ENCODE results near the gene STX7.
A peak's percentile ranks its signal among the peaks of the same experiment; 100 is the strongest.
"Not testable (repeated sequence)": the region's sequence is repeated elsewhere in the genome, so short reads cannot be mapped to it uniquely, and the experiment has no call there.

The STX7 gene

DNA sequence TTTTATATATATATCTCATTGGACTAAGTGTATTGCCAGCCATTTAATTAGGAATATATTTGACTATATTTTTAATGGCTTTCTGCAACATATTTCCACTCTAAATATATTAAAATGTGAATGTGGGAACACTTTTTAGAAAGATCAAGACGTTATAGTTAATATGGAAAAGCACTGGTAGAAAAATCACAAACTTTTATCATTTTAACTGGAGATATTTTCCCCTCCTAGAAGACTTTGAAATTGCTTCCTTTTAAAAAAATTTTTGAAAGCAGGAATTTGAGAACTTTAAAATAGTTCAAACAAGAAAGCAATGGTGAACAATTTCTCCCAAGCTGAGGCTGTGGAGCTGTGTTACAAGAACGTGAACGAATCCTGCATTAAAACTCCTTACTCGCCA is 25.1 kb upstream of the STX7 start, which contains the start of gene TAAR9:
TAAR9 (plus strand) TSS at position 301 of the 400 bp plus-strand sequence; CDS start at position 314, 13 bp downstream.
- peaks cover 53% of the 10 kb centered on the region for H3K27me3 ChIP-seq
- no peak within 1 kb of the TSS for H3K4me3 ChIP-seq (ENCODE audit: low read depth, low read length)
- H3K4me1 ChIP-seq = no peaks in the 10 kb centered on the region
- no peaks in the 10 kb centered on the region for H3K36me3 ChIP-seq
- no peak for DNase-seq
- TF ChIP-seq, protein P1, sequence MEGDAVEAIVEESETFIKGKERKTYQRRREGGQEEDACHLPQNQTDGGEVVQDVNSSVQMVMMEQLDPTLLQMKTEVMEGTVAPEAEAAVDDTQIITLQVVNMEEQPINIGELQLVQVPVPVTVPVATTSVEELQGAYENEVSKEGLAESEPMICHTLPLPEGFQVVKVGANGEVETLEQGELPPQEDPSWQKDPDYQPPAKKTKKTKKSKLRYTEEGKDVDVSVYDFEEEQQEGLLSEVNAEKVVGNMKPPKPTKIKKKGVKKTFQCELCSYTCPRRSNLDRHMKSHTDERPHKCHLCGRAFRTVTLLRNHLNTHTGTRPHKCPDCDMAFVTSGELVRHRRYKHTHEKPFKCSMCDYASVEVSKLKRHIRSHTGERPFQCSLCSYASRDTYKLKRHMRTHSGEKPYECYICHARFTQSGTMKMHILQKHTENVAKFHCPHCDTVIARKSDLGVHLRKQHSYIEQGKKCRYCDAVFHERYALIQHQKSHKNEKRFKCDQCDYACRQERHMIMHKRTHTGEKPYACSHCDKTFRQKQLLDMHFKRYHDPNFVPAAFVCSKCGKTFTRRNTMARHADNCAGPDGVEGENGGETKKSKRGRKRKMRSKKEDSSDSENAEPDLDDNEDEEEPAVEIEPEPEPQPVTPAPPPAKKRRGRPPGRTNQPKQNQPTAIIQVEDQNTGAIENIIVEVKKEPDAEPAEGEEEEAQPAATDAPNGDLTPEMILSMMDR (IDR thresholded peaks at IDR 0.05; ENCODE audit: low read depth, low read length) = no peak
- H3K9me3 ChIP-seq = no peaks in the 10 kb centered on the region

DNA sequence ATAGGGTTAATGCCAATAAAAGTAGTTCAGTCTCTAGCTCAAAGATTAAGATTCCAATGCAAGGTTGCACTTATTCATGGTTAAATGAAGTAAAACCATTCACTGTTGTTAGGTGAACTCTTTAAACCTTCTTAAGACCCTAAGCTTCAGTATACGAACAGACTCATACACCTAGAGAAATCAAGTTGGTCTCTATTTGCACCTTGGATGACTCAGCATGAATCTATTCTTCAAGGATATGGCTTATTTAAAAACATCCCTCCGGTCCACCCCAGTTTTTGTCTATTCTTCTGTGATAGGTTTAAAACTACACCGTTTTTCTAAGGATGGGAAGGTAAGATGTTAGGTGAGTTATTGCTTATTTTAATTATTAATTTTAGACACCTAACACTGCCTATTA is 24.2 kb upstream of the STX7 start:
- Histone ChIP-seq H3K4me3 (ENCODE audit: low read depth, low read length) (no peak overlapping the region), H3K27me3 (peaks cover 48% of the 10 kb centered on the region), H3K4me1 (no peaks in the 10 kb centered on the region), H3K36me3 (no peaks in the 10 kb centered on the region), H3K9me3 (no peaks in the 10 kb centered on the region)
- no peak for DNase-seq
- TF ChIP-seq, protein P1 (IDR thresholded peaks at IDR 0.05; ENCODE audit: low read depth, low read length) = no peak

DNA sequence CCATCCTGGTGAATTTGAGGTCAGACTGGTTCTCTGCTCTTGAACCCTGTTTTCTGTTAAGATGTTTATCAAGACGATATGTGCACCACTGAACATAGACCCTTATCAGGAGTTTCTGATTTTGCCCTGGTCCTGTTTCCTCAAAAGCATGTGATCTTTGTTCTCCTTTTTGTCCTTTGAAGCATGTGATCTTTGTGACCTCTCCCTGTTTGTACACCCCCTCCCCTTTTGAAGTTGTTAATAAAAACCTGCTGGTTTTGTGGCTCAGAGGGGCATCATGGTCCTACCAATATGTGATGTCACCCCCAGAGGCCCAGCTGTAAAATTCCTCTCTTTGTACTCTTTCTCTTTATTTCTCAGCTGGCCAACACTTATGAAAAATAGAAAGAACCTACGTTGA is 21.6 kb upstream of the STX7 start:
- not testable (repeated sequence) for H3K4me1 ChIP-seq; DNase-seq; H3K9me3 ChIP-seq; H3K36me3 ChIP-seq; H3K4me3 ChIP-seq (ENCODE audit: low read depth, low read length)
- peaks cover 27% of the 10 kb centered on the region for H3K27me3 ChIP-seq

DNA sequence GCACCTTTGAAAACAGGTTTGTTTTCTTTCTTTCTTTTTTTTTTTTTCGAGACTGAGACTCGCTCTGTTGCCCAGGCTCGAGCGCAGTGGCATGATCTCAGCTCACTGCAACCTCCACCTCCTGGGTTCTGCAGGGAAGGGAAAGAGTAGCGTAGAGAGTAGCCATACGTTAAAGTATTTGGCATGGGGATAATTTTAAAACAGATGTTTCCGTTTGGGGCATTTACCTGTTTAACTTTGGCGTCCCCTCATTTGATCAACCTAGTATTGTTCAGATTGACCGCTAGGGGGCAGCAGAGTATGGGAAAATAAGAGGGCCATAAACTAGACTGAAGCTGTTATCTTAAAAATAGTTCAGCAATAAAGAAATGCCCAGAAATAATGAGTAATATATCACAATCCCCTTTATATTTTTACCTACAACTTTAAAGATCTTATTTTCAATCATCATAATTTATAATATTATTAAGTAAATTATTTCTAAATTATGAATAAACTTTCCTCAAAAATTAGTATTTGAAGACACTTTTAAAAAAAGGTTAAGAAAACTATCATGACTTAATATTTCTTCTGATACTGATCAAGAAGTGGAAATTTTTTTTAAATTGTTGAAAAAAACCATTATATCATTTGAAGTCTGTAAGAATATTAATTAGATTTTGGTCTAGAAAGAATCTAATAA is 17.5 kb upstream of the STX7 start:
- Histone ChIP-seq H3K27me3 (peaks cover 14% of the 10 kb centered on the region), H3K4me3 (ENCODE audit: low read depth, low read length) (no peak overlapping the region), H3K4me1 (no peaks in the 10 kb centered on the region), H3K36me3 (no peaks in the 10 kb centered on the region), H3K9me3 (no peaks in the 10 kb centered on the region)
- TF ChIP-seq, protein P1 (IDR thresholded peaks at IDR 0.05; ENCODE audit: low read depth, low read length) = peak; percentile 84
- DNase-seq = peak; percentile 71

DNA sequence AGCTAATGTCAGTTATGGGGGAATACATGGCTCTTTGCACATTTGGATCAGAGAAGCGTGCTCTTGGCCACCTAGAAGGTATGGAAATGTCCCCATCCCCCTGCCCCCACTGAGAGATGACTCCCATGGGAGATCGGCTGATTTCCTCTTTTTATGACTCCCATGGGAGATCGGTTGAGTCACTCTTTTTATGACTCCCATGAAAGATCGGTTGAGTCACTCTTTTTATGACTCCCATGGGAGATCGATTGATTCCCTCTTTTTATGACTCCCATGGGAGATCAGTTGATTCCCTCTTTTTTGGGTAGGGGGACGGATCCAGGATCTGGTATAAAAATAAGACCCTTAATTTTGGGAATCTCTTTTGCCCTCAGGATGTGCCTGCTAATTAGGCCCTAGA is 14.9 kb upstream of the STX7 start:
- TF ChIP-seq, protein P1 (IDR thresholded peaks at IDR 0.05; ENCODE audit: low read depth, low read length) = no peak
- H3K27me3 ChIP-seq = peaks cover 26% of the 10 kb centered on the region
- DNase-seq = no peak

DNA sequence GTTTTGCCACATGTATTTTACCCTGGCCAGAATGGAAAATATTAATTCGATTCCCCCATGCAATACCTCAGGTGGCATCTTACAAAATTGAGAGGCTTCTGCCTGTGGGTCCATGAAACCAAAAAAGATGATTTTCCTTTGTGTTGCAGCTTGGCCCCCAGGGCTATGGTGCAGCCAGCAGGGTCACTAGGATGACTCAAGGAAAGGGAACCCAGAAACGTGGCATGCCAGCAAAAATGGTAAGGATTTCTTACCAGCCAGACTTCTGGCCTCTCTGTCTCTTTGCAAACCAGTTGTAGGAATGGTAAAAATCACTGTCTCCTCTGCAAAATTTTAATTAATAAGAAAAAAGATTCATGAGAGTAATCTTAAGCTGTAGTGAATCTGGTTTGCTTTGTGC is 13.5 kb upstream of the STX7 start:
- no peak for DNase-seq
- TF ChIP-seq, protein P1 (IDR thresholded peaks at IDR 0.05; ENCODE audit: low read depth, low read length) = no peak
- H3K4me3 ChIP-seq (ENCODE audit: low read depth, low read length) = no peak overlapping the region
- H3K36me3 ChIP-seq = no peaks in the 10 kb centered on the region
- no peaks in the 10 kb centered on the region for H3K4me1 ChIP-seq
- H3K9me3 ChIP-seq = no peaks in the 10 kb centered on the region; the same call in 1 of the 2 replicates
- peaks cover 37% of the 10 kb centered on the region for H3K27me3 ChIP-seq

More for the DNA sequence above, 14.9 kb upstream of the STX7 start:
- Histone ChIP-seq H3K9me3 (no peaks in the 10 kb centered on the region; the same call in 1 of the 2 replicates), H3K4me1 (no peaks in the 10 kb centered on the region), H3K36me3 (no peaks in the 10 kb centered on the region), H3K4me3 (ENCODE audit: low read depth, low read length) (no peak overlapping the region)
